Measurements from ENCODE around the gene APH1B.
"Not testable (repeated sequence)": the region's sequence is repeated elsewhere in the genome, so short reads cannot be mapped to it uniquely, and the experiment has no call there.

The APH1B gene

DNA sequence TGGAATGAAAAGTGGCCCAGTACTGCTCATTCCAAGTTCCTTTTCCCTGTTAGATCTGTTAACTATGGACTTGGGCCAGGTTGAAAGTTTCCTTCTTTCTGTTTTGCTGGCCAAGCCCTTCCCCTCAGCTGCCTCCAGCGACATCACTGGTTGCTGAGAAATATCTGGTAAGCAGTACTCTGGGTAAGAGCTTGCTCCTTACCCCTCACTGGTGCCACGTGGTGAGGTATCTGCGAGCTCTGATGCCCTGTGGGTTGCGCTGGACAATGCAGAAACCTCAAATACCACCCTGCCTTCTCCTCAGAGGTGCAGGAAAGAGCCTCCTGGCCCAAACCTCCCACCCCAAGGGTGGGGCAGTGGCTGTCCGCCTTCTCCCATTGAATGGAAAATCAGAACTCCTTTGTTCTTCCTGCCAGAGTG is 42.9 kb upstream of the APH1B start:
- Histone ChIP-seq H3K4me3 (peak overlapping the region in 2 of 10 experiments; percentile 11 to 16; a peak in 1 of 20 replicates), H3K9ac (peak overlapping the region in 5 of 11 experiments; percentile 24 to 72 (median 53); a peak in 7 of 22 replicates), H3K36me3 (peaks cover 0 to 36% (median 9%) of the 10 kb centered on the region in 11 experiments; a peak in 16 of 22 replicates), H4K20me1 (peaks cover 0 to 18% (median 0%) of the 10 kb centered on the region in 11 experiments; a peak in 4 of 22 replicates), H3K27ac (peak overlapping the region; percentile 38 to 77 (median 68); a peak in 19 of 22 replicates), H3K9me3 (replicated peaks in 1 of 11) (peaks cover 5 to 24% (median 13%) of the 10 kb centered on the region in 11 experiments; a peak in 12 of 22 replicates), H3K4me1 (peaks cover 45 to 98% (median 59%) of the 10 kb centered on the region in 10 experiments), H3K4me2 (peak overlapping the region; percentile 10 to 96 (median 67); a peak in 16 of 22 replicates), H3K27me3 (no peaks in the 10 kb centered on the region)
- no peak for TF ChIP-seq Cebpa-rat (IDR thresholded peaks at IDR 0.05)

DNA sequence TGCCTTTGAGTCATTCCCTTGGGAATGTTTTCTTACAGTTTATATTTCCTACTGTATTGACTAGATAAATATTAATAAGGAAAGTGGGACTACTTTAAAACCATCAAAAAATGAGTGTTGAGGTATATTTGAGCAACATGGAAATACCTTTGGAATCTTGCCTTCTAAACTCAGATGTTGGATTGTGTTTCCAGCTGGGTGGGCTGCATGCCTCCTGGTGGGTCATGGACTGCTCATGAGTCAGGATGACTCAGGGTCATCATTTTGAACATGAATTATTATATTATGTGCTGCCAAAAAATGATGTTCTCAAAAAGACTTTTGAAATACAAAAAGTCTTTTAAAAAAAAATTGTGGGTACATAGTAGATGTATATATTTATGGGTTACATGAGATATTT is 41.1 kb upstream of the APH1B start:
- H3K27me3 ChIP-seq, result no peaks in the 10 kb centered on the region
- H4K20me1 ChIP-seq, result peaks cover 0 to 29% (median 0%) of the 10 kb centered on the region in 11 experiments; a peak in 5 of 22 replicates
- H3K27ac ChIP-seq, result peak overlapping the region in 1 of 11 experiments; percentile 3; a peak in 1 of 22 replicates
- no peak overlapping the region for H3K9ac ChIP-seq
- no peak for TF ChIP-seq Cebpa-rat (IDR thresholded peaks at IDR 0.05)
- peak overlapping the region in 4 of 11 experiments; percentile 10 to 76 (median 52); a peak in 5 of 22 replicates for H3K4me2 ChIP-seq
- H3K4me1 ChIP-seq, result peaks cover 46 to 98% (median 63%) of the 10 kb centered on the region in 10 experiments
- peaks cover 0 to 39% (median 18%) of the 10 kb centered on the region in 11 experiments; a peak in 18 of 22 replicates for H3K36me3 ChIP-seq
- no peak overlapping the region for H3K4me3 ChIP-seq
- H3K9me3 ChIP-seq (replicated peaks in 1 of 11), result peaks cover 5 to 30% (median 21%) of the 10 kb centered on the region in 11 experiments; a peak in 18 of 22 replicates

DNA sequence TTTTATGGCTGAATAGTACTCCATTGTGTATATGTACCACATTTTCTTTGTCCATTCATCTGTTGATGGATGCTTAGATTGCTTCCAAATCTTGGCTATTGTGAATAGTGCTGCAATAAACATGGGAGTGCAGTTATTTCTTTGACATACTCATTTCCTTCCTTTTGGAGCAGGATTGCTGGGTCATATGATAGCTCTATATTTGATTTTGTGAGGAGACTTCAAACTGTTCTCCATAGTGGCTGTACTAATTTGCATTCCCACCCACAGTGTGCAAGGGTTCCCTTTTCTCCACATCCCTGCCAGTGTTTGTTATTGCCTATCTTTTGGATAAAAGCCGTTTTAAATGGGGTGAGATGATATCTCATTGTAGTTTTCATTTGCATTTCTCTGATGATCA is 40.3 kb upstream of the APH1B start:
- Histone ChIP-seq H3K4me2 (peak overlapping the region in 5 of 11 experiments; percentile 2 to 76 (median 64); a peak in 8 of 22 replicates), H3K4me3 (0 out of 20 replicates have a peak overlapping the region, but pooled peaks of 1 of the 10 experiments have one; percentile 3), H3K4me1 (peaks cover 40 to 92% (median 56%) of the 10 kb centered on the region in 10 experiments)

DNA sequence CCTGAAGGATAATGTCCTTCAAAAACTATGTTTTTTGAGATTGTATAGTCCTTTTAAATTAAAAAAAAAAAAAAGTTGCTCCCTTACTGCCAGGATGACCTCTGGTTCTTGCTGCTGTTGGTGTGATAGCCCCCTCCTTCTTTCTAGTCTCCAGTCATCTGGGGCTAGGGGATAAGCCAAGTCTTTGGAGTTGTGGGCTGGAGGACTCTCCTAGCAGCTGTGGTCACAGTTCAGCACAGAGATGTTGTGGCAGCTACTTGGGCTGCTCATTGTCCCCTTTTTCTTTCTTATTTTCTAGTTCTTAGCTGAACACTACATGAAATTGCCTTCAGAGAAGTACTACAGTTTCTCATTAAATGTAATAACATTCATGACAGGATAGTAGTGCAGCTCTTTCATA is 39.2 kb upstream of the APH1B start:
- Histone ChIP-seq H3K27ac (peak overlapping the region in 7 of 11 experiments; percentile 11 to 65 (median 23); a peak in 9 of 22 replicates), H3K4me1 (peaks cover 29 to 84% (median 46%) of the 10 kb centered on the region in 10 experiments), H3K4me2 (peak overlapping the region; percentile 29 to 76 (median 61); a peak in 15 of 22 replicates)

More for the DNA sequence above, 40.3 kb upstream of the APH1B start:
- H3K9ac ChIP-seq, H3K27me3 ChIP-seq: not testable (repeated sequence)
- Histone ChIP-seq H3K27ac (peak overlapping the region in 2 of 11 experiments; percentile 26 to 32; a peak in 4 of 22 replicates), H3K9me3 (replicated peaks in 1 of 11) (peaks cover 11 to 38% (median 29%) of the 10 kb centered on the region in 11 experiments; a peak in 20 of 22 replicates), H4K20me1 (peaks cover 0 to 29% (median 0%) of the 10 kb centered on the region in 11 experiments; a peak in 5 of 22 replicates), H3K36me3 (peaks cover 7 to 48% (median 26%) of the 10 kb centered on the region in 11 experiments; a peak in 21 of 22 replicates)

DNA sequence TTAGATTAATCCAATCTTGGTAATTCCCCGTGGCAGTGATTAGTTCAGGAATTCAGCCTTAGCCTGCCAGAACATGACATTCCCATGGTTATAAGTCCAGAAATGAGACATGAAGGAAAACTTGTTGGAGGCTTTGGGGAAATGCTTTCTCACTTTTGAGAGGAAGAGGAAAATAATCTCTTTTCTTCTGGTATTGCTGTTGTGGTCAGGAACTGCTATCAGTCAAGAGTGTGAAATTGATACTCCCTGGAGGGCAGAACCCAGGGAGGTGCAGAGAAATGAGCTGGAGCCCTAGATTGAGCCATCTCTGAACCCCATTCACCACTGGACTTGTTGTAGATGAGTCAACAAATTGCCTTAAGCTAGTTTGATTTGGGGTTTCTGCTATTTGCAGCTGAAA is 38.6 kb upstream of the APH1B start:
- Histone ChIP-seq H3K27me3 (no peaks in the 10 kb centered on the region), H4K20me1 (peaks cover 0 to 29% (median 0%) of the 10 kb centered on the region in 11 experiments; a peak in 6 of 22 replicates), H3K4me1 (peaks cover 27 to 84% (median 41%) of the 10 kb centered on the region in 10 experiments), H3K27ac (peak overlapping the region in 10 of 11 experiments; percentile 11 to 53 (median 39); a peak in 16 of 22 replicates), H3K9ac (peak overlapping the region in 2 of 11 experiments; percentile 2 to 38; a peak in 2 of 22 replicates), H3K4me3 (no peak overlapping the region), H3K4me2 (peak overlapping the region; percentile 40 to 78 (median 67)), H3K36me3 (peaks cover 22 to 65% (median 41%) of the 10 kb centered on the region in 11 experiments), H3K9me3 (replicated peaks in 1 of 11) (peaks cover 28 to 55% (median 46%) of the 10 kb centered on the region in 11 experiments)
- TF ChIP-seq Cebpa-rat (IDR thresholded peaks at IDR 0.05), result peak in 1 of 11 experiments; percentile 48; a peak in 1 of 22 replicates

More for the DNA sequence above, 39.2 kb upstream of the APH1B start:
- Histone ChIP-seq H3K9ac (no peak overlapping the region), H3K27me3 (no peaks in the 10 kb centered on the region), H3K4me3 (no peak overlapping the region), H4K20me1 (peaks cover 0 to 29% (median 0%) of the 10 kb centered on the region in 11 experiments; a peak in 5 of 22 replicates), H3K36me3 (peaks cover 15 to 58% (median 35%) of the 10 kb centered on the region in 11 experiments), H3K9me3 (replicated peaks in 1 of 11) (peaks cover 21 to 49% (median 40%) of the 10 kb centered on the region in 11 experiments)
- no peak for TF ChIP-seq Cebpa-rat (IDR thresholded peaks at IDR 0.05)

DNA sequence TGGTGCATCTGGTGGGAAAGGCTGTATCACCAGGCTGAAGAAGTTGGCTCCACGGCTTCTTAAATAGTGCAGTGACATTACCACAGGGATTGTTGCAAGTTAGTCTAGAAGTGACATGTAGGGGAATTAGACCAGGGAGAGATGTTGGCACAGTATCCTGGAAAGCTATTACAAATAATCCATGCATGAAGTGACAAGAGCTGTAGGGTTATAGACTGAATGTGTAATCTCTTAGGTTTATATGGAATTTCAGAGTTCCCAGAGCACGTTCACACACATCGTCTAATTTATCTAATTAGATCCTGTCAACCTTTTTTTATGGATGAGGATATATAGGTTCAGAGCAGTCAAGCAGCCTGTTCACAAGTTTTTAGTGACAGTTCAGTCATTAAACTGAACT is 37.3 kb upstream of the APH1B start:
- Histone ChIP-seq H3K9me3 (replicated peaks in 1 of 11) (peaks cover 32 to 59% (median 47%) of the 10 kb centered on the region in 11 experiments), H3K4me3 (no peak overlapping the region), H3K4me2 (peak overlapping the region in 3 of 11 experiments; percentile 64 to 76 (median 67); a peak in 6 of 22 replicates), H3K27me3 (no peaks in the 10 kb centered on the region), H4K20me1 (peaks cover 0 to 27% (median 0%) of the 10 kb centered on the region in 11 experiments; a peak in 7 of 22 replicates), H3K27ac (no peak overlapping the region), H3K9ac (no peak overlapping the region), H3K4me1 (peaks cover 16 to 84% (median 31%) of the 10 kb centered on the region in 10 experiments), H3K36me3 (peaks cover 27 to 69% (median 48%) of the 10 kb centered on the region in 11 experiments)
- no peak for TF ChIP-seq Cebpa-rat (IDR thresholded peaks at IDR 0.05)

DNA sequence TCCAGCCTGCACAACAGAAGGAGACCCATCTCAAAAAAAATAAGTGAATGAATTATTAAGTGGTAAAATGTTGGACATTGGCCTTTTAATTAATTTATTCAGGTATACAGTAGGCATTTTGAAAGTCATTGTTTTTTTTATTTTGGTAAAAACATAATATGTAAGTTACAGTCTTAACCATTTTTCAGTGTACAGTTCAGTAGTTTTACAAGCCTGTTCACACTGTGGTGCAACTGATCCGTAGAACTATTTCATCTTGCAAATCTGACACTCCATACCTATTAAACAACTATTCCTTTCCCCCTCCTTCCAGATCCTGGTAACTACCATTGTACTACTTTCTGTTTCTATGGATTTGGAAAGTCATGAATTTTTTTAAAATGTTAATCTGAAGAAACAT is 36.1 kb upstream of the APH1B start:
- Histone ChIP-seq H3K27me3 (no peaks in the 10 kb centered on the region), H3K4me3 (no peak overlapping the region), H3K4me1 (peaks cover 16 to 86% (median 27%) of the 10 kb centered on the region in 10 experiments), H3K9ac (no peak overlapping the region), H3K36me3 (peaks cover 39 to 75% (median 57%) of the 10 kb centered on the region in 11 experiments), H3K4me2 (no peak overlapping the region), H4K20me1 (peaks cover 0 to 27% (median 0%) of the 10 kb centered on the region in 11 experiments; a peak in 7 of 22 replicates), H3K9me3 (replicated peaks in 1 of 11) (peaks cover 32 to 61% (median 47%) of the 10 kb centered on the region in 11 experiments), H3K27ac (no peak overlapping the region)
- no peak for TF ChIP-seq Cebpa-rat (IDR thresholded peaks at IDR 0.05)

DNA sequence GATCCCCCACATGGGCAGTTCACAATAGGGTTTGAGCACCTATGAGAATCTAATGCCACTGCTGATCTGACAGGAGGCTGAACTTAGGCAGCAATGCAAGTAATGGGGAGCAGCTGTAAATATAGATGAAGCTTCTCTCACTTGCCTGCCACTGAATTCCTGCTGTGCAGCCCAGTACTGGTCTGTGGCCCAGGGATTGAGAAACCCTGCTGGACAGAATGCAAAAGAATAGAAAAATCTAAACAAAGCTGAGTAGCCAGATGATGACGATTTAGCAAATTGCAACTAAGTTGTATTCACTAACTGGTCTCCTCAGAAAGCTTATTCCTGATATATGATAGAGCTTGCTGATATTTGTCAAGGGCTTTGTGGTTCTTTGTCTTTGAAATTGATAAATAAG is 34.3 kb upstream of the APH1B start:
- peaks cover 27 to 58% (median 34%) of the 10 kb centered on the region in 11 experiments for H3K9me3 ChIP-seq (replicated peaks in 1 of 11)
- H3K4me1 ChIP-seq, result peaks cover 15 to 86% (median 27%) of the 10 kb centered on the region in 10 experiments
- TF ChIP-seq Cebpa-rat (IDR thresholded peaks at IDR 0.05), result no peak
- peak overlapping the region in 1 of 11 experiments; percentile 43; a peak in 1 of 22 replicates for H3K4me2 ChIP-seq
- H3K4me3 ChIP-seq, result 0 out of 20 replicates have a peak overlapping the region, but pooled peaks of 1 of the 10 experiments have one; percentile 19
- H3K9ac ChIP-seq, result no peak overlapping the region
- H4K20me1 ChIP-seq, result peaks cover 0 to 27% (median 0%) of the 10 kb centered on the region in 11 experiments; a peak in 7 of 22 replicates
- no peak overlapping the region for H3K27ac ChIP-seq
- H3K36me3 ChIP-seq, result peaks cover 55 to 87% (median 73%) of the 10 kb centered on the region in 11 experiments
- no peaks in the 10 kb centered on the region for H3K27me3 ChIP-seq

Data from BLaER1 treated with 17β-estradiol and CSF1 and Interleukin-3, amounts not matched to agents 10 nM and 100 nM (cell line).